Activated T-cell treated with anti-CD3 and anti-CD28 coated beads, Interleukin-2, amount 50 U/mL, for 72 hours (primary cell): ENCODE data around the gene CRKL. TPM values are rescaled to one million over a fixed set of nuclear protein-coding genes. Genes with fewer than 3 reads are reported as not detected.

Experiments used
- ATAC-seq, 2 donors: fragments of 150-1000 bp; cut with Tn5 transposase; replicated peaks in 1 of 2; 2 replicates each; pipeline ENCODE4 v1.10.0; 2021; ENCODE audit warnings: moderate library complexity in 2 of 2, mild to moderate bottlenecking in 1 of 2
- DNase-seq, 2 donors: peaks; one replicate each; pipeline ENCODE4 v3.0.0; 2021 to 2022; ENCODE audit warnings: mixed read lengths in 1 of 2
- H3K27ac Mint-ChIP-seq: one replicate; pipeline ENCODE4 v1.8.0; 2022; ENCODE audit warnings: mild to moderate bottlenecking, moderate library complexity, mixed read lengths
- H3K27me3 Mint-ChIP-seq: one replicate; pipeline ENCODE4 v1.8.0; 2022; ENCODE audit warnings: low read depth, mixed read lengths
- H3K36me3 Mint-ChIP-seq, 2 donors: one replicate each; pipeline ENCODE4 v1.8.0; 2022; ENCODE audit warnings: mixed read lengths in 2 of 2, mild to moderate bottlenecking in 1 of 2; ENCODE audit not compliant: insufficient read depth in 2 of 2
- H3K4me1 Mint-ChIP-seq: one replicate; pipeline ENCODE4 v1.8.0; 2022; ENCODE audit warnings: low read depth, mixed read lengths
- H3K4me3 Mint-ChIP-seq, 2 donors: one replicate each; pipeline ENCODE4 v1.8.0; 2022; ENCODE audit warnings: mild to moderate bottlenecking in 2 of 2, mixed read lengths in 2 of 2, moderate library complexity in 2 of 2
- H3K9me3 Mint-ChIP-seq, 2 donors: one replicate each; pipeline ENCODE4 v1.8.0; 2022; ENCODE audit warnings: mixed read lengths in 2 of 2
- total RNA-seq, 2 donors: library from RNA; stranded (reverse); gene quantifications; one replicate each; pipeline ENCODE4 v1.2.3, GENCODE V29; 2022

CRKL gene, protein sequence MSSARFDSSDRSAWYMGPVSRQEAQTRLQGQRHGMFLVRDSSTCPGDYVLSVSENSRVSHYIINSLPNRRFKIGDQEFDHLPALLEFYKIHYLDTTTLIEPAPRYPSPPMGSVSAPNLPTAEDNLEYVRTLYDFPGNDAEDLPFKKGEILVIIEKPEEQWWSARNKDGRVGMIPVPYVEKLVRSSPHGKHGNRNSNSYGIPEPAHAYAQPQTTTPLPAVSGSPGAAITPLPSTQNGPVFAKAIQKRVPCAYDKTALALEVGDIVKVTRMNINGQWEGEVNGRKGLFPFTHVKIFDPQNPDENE
- 10 to 100 TPM; 70.4 to 71.5 TPM for total RNA-seq

DNA sequence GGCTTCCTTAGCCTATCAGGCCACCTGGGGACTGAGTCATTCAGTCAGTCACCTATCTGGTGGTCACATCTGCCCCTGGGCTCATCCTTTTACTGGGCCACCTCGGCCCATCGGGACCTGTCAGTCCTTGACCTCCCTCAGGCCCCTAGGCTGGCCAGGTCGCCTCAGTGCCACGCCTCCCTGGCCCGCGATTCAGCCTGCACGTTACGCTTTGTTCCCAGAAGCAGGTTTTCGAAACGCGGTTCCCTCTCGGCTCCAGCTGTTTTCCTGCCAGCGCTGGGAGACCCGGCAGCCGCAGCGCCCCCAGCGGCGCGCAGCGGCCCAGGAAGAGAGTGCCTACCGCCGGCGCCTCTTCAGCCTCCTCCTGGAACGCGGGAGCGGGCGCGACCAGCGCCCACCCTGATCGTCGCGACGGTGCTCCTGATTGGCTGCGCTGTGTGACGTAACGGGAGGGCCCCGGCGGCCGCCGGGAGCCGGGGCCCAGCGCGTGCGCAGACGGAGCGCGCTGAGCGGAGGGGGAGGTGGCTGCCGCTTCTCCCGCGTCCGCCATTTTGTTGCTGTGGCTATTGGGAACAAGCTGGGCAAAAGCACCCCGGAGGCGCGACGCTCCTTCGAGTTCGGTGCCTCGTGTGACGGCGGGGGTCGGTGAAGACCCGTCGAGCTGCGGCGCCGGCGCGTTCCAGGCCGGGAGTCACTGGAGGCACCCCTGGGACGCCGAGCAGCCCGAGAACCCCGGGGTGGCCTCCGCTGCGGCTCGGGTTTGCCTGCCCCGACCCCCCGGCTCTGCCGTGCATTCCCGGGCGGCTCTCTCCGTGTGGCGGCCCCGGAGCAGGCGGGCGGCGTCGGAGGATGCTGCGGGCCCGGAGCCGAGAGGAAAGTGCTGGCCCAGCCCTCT lies at the start of gene CRKL:
CRKL (plus strand) TSS at position 492 of the 895 bp plus-strand sequence. CDS start 528 bp downstream, outside the sequence.
- Mint-ChIP-seq H3K4me3 (peak within 1 kb of the TSS; percentile 88 to 96), H3K9me3 (no peaks in the 10 kb centered on the region), H3K27ac (peak within 1 kb of the TSS; percentile 98), H3K4me1 (peaks cover 36% of the 10 kb centered on the region), H3K27me3 (no peaks in the 10 kb centered on the region), H3K36me3 (peaks cover 8 to 10% of the 10 kb centered on the region in 2 donors)
- DNase-seq: peak; percentile 97
- peak; percentile 97 to 98 for ATAC-seq

DNA sequence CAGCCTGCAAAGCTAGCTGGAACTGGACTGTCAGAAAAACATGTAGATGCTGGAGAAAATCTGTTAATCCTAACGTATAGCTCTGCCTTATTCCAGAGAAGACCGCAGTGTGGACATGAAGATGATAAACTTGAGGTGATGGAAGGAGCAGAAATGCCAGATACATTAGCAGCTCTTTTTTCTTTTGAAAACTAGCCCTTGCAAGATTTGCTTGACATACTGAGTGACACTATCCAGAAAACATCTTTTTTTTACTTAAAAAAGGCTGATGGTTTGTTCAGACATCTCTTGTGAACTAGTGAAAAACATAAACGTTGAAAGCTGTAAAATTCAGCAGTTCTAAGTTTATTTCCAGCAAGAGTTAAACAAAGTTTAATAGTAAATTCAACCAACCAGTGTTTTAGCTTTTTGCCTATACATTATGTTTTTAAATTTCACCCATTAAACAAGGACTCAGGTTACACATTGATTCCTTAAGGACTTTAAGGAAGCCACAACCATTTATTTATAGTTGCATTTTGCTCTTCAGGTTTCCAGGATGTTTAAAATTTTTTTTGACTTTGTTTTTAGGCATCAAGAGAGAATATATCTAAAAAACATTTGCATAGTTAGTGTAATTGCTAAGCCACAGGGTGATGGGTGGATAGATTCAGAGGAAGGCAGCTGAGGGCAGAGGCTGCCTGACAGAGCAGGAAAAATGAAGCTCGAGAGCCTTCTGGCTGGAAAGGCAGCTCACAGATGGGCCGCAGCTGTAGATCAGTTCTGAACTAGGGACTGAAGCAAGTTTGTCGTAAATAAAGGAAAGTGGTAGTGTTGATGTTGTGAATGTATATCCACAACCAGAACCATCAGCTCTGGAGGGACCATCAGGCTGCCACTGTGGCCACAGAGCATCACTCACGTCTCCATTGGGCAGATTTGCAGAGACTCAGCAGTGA lies 48.9 kb upstream of the CRKL start:
- no peaks in the 10 kb centered on the region for H3K27me3 Mint-ChIP-seq
- ATAC-seq (no peak), DNase-seq (no peak)
- H3K9me3 Mint-ChIP-seq: no peaks in the 10 kb centered on the region
- no peak overlapping the region for H3K27ac Mint-ChIP-seq
- peaks cover 0 to 2% of the 10 kb centered on the region in 2 donors for H3K36me3 Mint-ChIP-seq
- no peak overlapping the region for H3K4me3 Mint-ChIP-seq
- H3K4me1 Mint-ChIP-seq: peaks cover 22% of the 10 kb centered on the region

GRCh38 chr22:20869234-20869633 lies 48.0 kb upstream of the CRKL start:
- no peak for DNase-seq
- Mint-ChIP-seq H3K4me3 (no peak overlapping the region), H3K27ac (no peak overlapping the region), H3K9me3 (no peaks in the 10 kb centered on the region), H3K4me1 (peaks cover 12% of the 10 kb centered on the region), H3K36me3 (peaks cover 0 to 2% of the 10 kb centered on the region in 2 donors), H3K27me3 (no peaks in the 10 kb centered on the region)
- ATAC-seq: no peak

- no peaks in the 10 kb centered on the region for H3K9me3 Mint-ChIP-seq
These were observed 44.0 kb upstream of the CRKL start for GRCh38 chr22:20873214-20873613.

GRCh38 chr22:20875296-20875695 lies 41.9 kb upstream of the CRKL start:
- Mint-ChIP-seq H3K9me3 (no peaks in the 10 kb centered on the region), H3K27ac (no peak overlapping the region), H3K27me3 (no peaks in the 10 kb centered on the region), H3K36me3 (peaks cover 0 to 3% of the 10 kb centered on the region in 2 donors), H3K4me3 (no peak overlapping the region), H3K4me1 (no peaks in the 10 kb centered on the region)
- DNase-seq: no peak
- no peak for ATAC-seq

More at GRCh38 chr22:20873214-20873613, 44.0 kb upstream of the CRKL start:
- Mint-ChIP-seq H3K27ac (no peak overlapping the region), H3K4me1 (no peaks in the 10 kb centered on the region), H3K27me3 (no peaks in the 10 kb centered on the region), H3K4me3 (no peak overlapping the region), H3K36me3 (peaks cover 0 to 3% of the 10 kb centered on the region in 2 donors)
- no peak for DNase-seq
- ATAC-seq: no peak

DNA sequence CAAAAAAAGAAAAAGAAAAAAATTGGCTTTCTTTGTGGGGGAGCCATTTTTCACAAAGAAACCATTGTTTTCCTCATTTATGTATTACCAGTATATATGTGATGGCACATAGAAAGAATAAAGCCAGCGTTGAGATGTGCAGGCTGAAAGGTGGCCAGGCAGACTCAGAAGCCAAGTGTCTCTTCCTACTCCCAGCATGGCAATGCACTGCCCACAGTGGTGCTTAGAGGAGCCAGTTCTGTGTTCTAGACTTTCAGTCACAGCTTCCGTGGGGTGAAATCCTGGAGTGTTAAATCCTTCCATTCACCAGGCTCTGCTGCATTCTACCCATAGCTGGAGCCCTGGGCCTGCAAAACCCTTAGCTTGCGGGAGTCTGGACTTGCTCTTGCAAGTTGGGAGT lies 39.5 kb upstream of the CRKL start:
- no peak overlapping the region for H3K4me3 Mint-ChIP-seq
- no peaks in the 10 kb centered on the region for H3K27me3 Mint-ChIP-seq
- ATAC-seq: no peak
- no peak overlapping the region for H3K27ac Mint-ChIP-seq
- peaks cover 0 to 3% of the 10 kb centered on the region in 2 donors for H3K36me3 Mint-ChIP-seq
- peaks cover 6% of the 10 kb centered on the region for H3K4me1 Mint-ChIP-seq
- DNase-seq: no peak
- H3K9me3 Mint-ChIP-seq: no peaks in the 10 kb centered on the region

DNA sequence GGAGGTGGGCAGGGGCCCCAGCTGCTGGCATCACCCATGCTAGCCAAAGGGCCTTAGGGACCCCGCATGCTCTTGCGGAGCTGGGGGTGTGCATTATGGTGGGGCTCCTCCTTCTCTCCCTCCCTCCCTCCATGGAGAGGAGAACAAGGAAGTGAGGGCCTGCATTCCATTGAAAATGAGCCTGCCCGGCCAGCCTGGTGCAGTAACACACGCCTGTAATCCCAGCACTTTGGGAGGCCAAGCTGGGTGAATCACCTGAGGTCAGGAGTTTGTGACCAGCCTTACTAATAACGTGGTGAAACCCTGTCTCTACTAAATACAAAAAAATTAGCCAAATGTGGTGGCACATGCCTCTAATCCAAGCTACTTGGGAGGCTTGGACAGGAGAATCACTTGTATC lies 36.0 kb upstream of the CRKL start:
- Mint-ChIP-seq H3K27ac (no peak overlapping the region), H3K9me3 (no peaks in the 10 kb centered on the region), H3K4me1 (peaks cover 6% of the 10 kb centered on the region)

DNA sequence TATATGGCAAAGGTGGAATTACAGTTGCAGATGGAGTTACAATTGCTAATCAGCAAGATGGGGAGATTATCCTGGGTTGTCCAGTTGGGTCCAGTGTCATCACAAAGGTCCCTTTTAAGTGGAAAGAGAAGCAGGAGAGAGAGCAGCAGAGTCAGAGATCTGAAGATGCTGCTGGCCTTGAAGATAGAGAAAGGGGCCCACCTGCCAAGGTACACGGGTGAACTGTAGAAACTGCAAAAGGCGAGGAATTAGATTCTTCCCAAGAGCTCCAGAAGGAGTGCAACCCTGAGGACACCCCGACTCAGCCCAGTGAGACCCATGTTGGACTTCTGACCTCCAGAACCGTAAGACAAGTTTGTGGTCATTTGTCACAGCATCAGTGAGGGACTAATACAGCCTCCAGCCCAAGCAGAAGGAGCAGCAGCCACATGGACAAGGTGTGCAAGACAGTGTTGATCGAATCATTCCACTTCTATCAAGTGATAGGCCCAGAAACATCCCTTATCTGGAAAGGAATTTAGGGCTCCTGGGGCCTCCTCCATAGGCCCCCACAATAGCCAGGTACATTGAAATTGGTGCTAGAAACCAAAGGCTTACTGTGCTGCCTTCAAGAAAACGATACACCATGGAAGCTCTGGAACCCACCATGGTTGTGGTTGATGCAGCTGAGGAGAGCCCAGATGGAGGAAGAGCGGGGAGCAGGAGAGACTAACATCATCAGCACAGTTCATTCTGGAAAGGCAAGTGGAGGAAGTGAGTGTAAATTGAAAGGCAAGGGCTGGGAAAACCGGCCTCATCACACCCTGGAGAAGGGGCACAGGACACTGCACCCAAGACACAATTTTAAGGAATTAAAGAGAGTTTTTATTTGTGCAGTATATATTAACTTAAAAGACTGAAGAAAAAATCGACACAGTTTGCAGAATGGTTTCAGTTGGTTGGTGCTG lies 35.1 kb upstream of the CRKL start:
- Mint-ChIP-seq H3K9me3 (no peaks in the 10 kb centered on the region), H3K4me3 (no peak overlapping the region), H3K36me3 (peaks cover 0 to 6% of the 10 kb centered on the region in 2 donors), H3K27ac (no peak overlapping the region), H3K27me3 (no peaks in the 10 kb centered on the region), H3K4me1 (peaks cover 6% of the 10 kb centered on the region)
- DNase-seq (no peak), ATAC-seq (no peak)

More for the DNA sequence above, 36.0 kb upstream of the CRKL start:
- no peak for ATAC-seq
- DNase-seq: no peak
- Mint-ChIP-seq H3K36me3 (peaks cover 1 to 6% of the 10 kb centered on the region in 2 donors), H3K27me3 (no peaks in the 10 kb centered on the region), H3K4me3 (no peak overlapping the region)

- H3K36me3 Mint-ChIP-seq: peaks cover 3 to 7% of the 10 kb centered on the region in 2 donors
- H3K9me3 Mint-ChIP-seq: no peaks in the 10 kb centered on the region
- H3K27me3 Mint-ChIP-seq: no peaks in the 10 kb centered on the region
- no peak overlapping the region for H3K27ac Mint-ChIP-seq
- ATAC-seq (no peak), DNase-seq (no peak)
- no peak overlapping the region for H3K4me3 Mint-ChIP-seq
- H3K4me1 Mint-ChIP-seq: peaks cover 6% of the 10 kb centered on the region
These were observed 34.4 kb upstream of the CRKL start for GRCh38 chr22:20882855-20883254.

DNA sequence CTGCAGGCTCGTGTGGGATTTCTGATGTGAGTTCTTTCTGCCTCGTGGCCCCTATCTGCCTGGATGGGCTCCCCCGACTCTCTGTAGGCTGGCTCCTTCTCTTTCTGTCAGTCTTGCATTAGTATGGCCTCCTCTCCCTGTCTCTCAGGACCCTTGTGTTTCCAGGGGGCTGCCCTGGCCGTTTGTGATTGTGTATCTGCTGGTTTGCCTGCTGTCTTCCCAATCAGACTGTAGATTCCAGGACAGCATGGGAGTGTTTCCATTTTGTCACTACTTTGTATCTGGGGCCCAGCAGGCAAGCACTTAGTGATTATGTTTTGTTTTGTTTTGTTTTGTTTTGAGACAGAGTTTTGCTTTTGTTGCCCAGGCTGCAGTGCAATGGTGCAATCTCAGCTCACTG lies 32.8 kb upstream of the CRKL start:
- H3K27me3 Mint-ChIP-seq: no peaks in the 10 kb centered on the region
- H3K4me1 Mint-ChIP-seq: peaks cover 6% of the 10 kb centered on the region
- peaks cover 5 to 8% of the 10 kb centered on the region in 2 donors for H3K36me3 Mint-ChIP-seq
- H3K27ac Mint-ChIP-seq: no peak overlapping the region
- ATAC-seq (no peak), DNase-seq (no peak)
- H3K9me3 Mint-ChIP-seq: no peaks in the 10 kb centered on the region
- H3K4me3 Mint-ChIP-seq: no peak overlapping the region

GRCh38 chr22:20885017-20885556 lies 32.1 kb upstream of the CRKL start:
- DNase-seq (no peak), ATAC-seq (peak in 1 of 2 donors; percentile 5)
- no peak overlapping the region for H3K27ac Mint-ChIP-seq
- no peaks in the 10 kb centered on the region for H3K9me3 Mint-ChIP-seq
- H3K27me3 Mint-ChIP-seq: no peaks in the 10 kb centered on the region
- H3K36me3 Mint-ChIP-seq: peaks cover 5 to 10% of the 10 kb centered on the region in 2 donors
- H3K4me3 Mint-ChIP-seq: no peak overlapping the region
- peaks cover 6% of the 10 kb centered on the region for H3K4me1 Mint-ChIP-seq
